Keratinocyte (primary cell): ENCODE measurements around the gene QRICH2. TPM values are rescaled to one million over a fixed set of nuclear protein-coding genes. Genes with fewer than 3 reads are reported as not detected.

Source experiments
- DNase-seq: peaks from one replicate; pipeline ENCODE4 v3.0.0-alpha.2; 2011; ENCODE audit warnings: low read depth, missing footprints, low spot score
- FAIRE-seq: peaks from 2 replicates; lab custom pipeline; 2011; peaks lifted over from hg19 to GRCh38; lab: Jason Lieb, UNC
- H2AFZ ChIP-seq: 2 replicates; pipeline ENCODE4 v1.6.0; 2012; ENCODE audit warnings: low read length, control low read depth, inconsistent platforms; ENCODE audit not compliant: control insufficient read depth
- H3K27ac ChIP-seq: 2 replicates; pipeline ENCODE4 v1.5.1; 2011; ENCODE audit warnings: low read length; ENCODE audit not compliant: control insufficient read depth, insufficient read depth
- H3K27me3 ChIP-seq: 3 replicates; pipeline ENCODE4 v1.6.0; 2011; ENCODE audit warnings: low read length; ENCODE audit not compliant: control insufficient read depth, insufficient read depth; ENCODE audit errors: extremely low read depth
- H3K36me3 ChIP-seq, 2 experiments: 2 replicates in 1 of 2; 3 replicates in 1 of 2; pipeline ENCODE4 v1.5.1; 2011; ENCODE audit warnings: low read length in 2 of 2, mild to moderate bottlenecking in 1 of 2; ENCODE audit not compliant: control insufficient read depth in 2 of 2, insufficient read depth in 2 of 2; ENCODE audit errors: extremely low read depth in 1 of 2
- H3K4me1 ChIP-seq: 3 replicates; pipeline ENCODE4 v1.5.1; 2011; ENCODE audit warnings: low read length; ENCODE audit not compliant: control insufficient read depth, insufficient read depth; ENCODE audit errors: extremely low read depth
- H3K4me2 ChIP-seq: 3 replicates; pipeline ENCODE4 v1.6.0; 2011; ENCODE audit warnings: low read depth, low read length; ENCODE audit not compliant: control insufficient read depth, insufficient read depth; ENCODE audit errors: extremely low read depth
- H3K4me3 ChIP-seq, 3 experiments: fragments of 200-600 bp in 1 of 3; sonication (generic) in 1 of 3; 2 replicates in 2 of 3; 3 replicates in 1 of 3; pipeline ENCODE4 v1.5.1; 2011 to 2016; ENCODE audit warnings: low read length in 3 of 3, mild to moderate bottlenecking in 3 of 3, control low read depth in 2 of 3, inconsistent platforms in 1 of 3, low read depth in 1 of 3, mixed read lengths in 1 of 3, mixed run types in 1 of 3, moderate library complexity in 1 of 3; ENCODE audit not compliant: control insufficient read depth in 2 of 3, insufficient read depth in 2 of 3; ENCODE audit errors: extremely low read depth in 1 of 3
- H3K79me2 ChIP-seq: 2 replicates; pipeline ENCODE4 v1.6.0; 2012; ENCODE audit warnings: low read length; ENCODE audit not compliant: control insufficient read depth, insufficient read depth
- H3K9ac ChIP-seq: 3 replicates; pipeline ENCODE4 v1.6.0; 2011; ENCODE audit warnings: low read length; ENCODE audit not compliant: control insufficient read depth, insufficient read depth; ENCODE audit errors: extremely low read depth
- H3K9me1 ChIP-seq: 3 replicates; pipeline ENCODE4 v1.6.0; 2011; ENCODE audit warnings: low read length; ENCODE audit not compliant: control insufficient read depth, insufficient read depth; ENCODE audit errors: extremely low read depth
- H3K9me3 ChIP-seq: 2 replicates; pipeline ENCODE4 v1.5.1; 2012; ENCODE audit warnings: low read depth, low read length; ENCODE audit not compliant: control insufficient read depth
- H4K20me1 ChIP-seq: 3 replicates; pipeline ENCODE4 v1.6.0; 2011; ENCODE audit warnings: low read length; ENCODE audit not compliant: control insufficient read depth, insufficient read depth; ENCODE audit errors: extremely low read depth
- CTCF ChIP-seq, 3 experiments: IDR thresholded peaks in 1 of 3; conservative IDR thresholded peaks in 1 of 3; optimal IDR thresholded peaks in 1 of 3; 2 replicates in 2 of 3; 3 replicates in 1 of 3; pipeline versions ENCODE3 to v1.5.1; 2011; ENCODE audit warnings: low read length in 3 of 3, mild to moderate bottlenecking in 3 of 3, moderate library complexity in 2 of 3, control low read depth in 1 of 3, inconsistent platforms in 1 of 3; ENCODE audit not compliant: insufficient read depth in 2 of 3; ENCODE audit errors: extremely low read depth in 1 of 3
- EZH2 ChIP-seq: IDR thresholded peaks from one replicate; pipeline ENCODE4 v1.6.1; 2012; ENCODE audit warnings: inconsistent platforms, mild to moderate bottlenecking, low read length, moderate library complexity
- dilution Hi-C: fragments of 300-500 bp; cut with MboI; formaldehyde crosslinking; loops from one replicate; pipeline ENCODE4 v1.7.0; 2020; ENCODE audit warnings: low sequenced_read_pairs; ENCODE audit not compliant: extremely low pct_ligation_motif_present
- polyA plus RNA-seq, 5 experiments: library from polyadenylated mRNA; depleted of rRNA in 3 of 5; stranded (reverse) in 3 of 5; stranded (forward) in 1 of 5; unstranded in 1 of 5; fragments of >200 nt; gene quantifications; 1 replicate in 1 of 5; 2 replicates in 3 of 5; 3 replicates in 1 of 5; pipeline versions ENCODE4 v1.2.1 to v1.2.3, GENCODE V29; 2011 to 2012; ENCODE audit warnings: missing spikeins in 2 of 5, low read depth in 1 of 5, low replicate concordance in 1 of 5

Gene QRICH2
- polyA plus RNA-seq, 1 donor (not counting 4 experiments of a cell fraction or from before 2014, with no cell fraction given): 1.6 TPM

- H3K27ac ChIP-seq: no peak overlapping the region
- H3K9me1 ChIP-seq: no peaks in the 10 kb centered on the region
- TF ChIP-seq EZH2: no peak
- no peak for TF ChIP-seq CTCF (optimal IDR thresholded peaks at IDR 0.05 in 1 of 3, IDR thresholded peaks at IDR 0.05 in 1 of 3, conservative IDR thresholded peaks at IDR 0.05 in 1 of 3; ENCODE audit: extremely low read depth in 1 of 3, insufficient read depth in 2 of 3, low read length in 3 of 3)
- no peaks in the 10 kb centered on the region for H3K9me3 ChIP-seq
- no peak overlapping the region for H3K4me3 ChIP-seq
- no peak for DNase-seq
- H3K4me2 ChIP-seq: no peak overlapping the region
- H3K36me3 ChIP-seq: no peaks in the 10 kb centered on the region
- H3K4me1 ChIP-seq: peaks cover 12% of the 10 kb centered on the region
- H3K9ac ChIP-seq: no peak overlapping the region
- no peaks in the 10 kb centered on the region for H4K20me1 ChIP-seq
- H3K79me2 ChIP-seq: no peaks in the 10 kb centered on the region
- no peak overlapping the region for H2AFZ ChIP-seq
- dilution Hi-C loops: no loop called here
- FAIRE-seq: no peak
- peaks cover 4% of the 10 kb centered on the region for H3K27me3 ChIP-seq
These were observed 57.9 kb downstream of the QRICH2 start for GRCh38 chr17:76250141-76250540.

GRCh38 chr17:76248013-76248782, 59.9 kb downstream of the QRICH2 start:
- FAIRE-seq (no peak), DNase-seq (no peak)
- dilution Hi-C loops: no loop called here
- H3K4me1 ChIP-seq: peaks cover 12% of the 10 kb centered on the region
- no peak overlapping the region for H3K27ac ChIP-seq
- H3K36me3 ChIP-seq: no peaks in the 10 kb centered on the region
- no peak overlapping the region for H3K4me3 ChIP-seq
- TF ChIP-seq EZH2 (no peak), CTCF (optimal IDR thresholded peaks at IDR 0.05 in 1 of 3, IDR thresholded peaks at IDR 0.05 in 1 of 3, conservative IDR thresholded peaks at IDR 0.05 in 1 of 3; ENCODE audit: extremely low read depth in 1 of 3, insufficient read depth in 2 of 3, low read length in 3 of 3) (peak; percentile 30 to 50 (median 32))
- H3K9me1 ChIP-seq: no peaks in the 10 kb centered on the region
- peaks cover 12% of the 10 kb centered on the region for H3K27me3 ChIP-seq
- H2AFZ ChIP-seq: no peak overlapping the region
- H3K9ac ChIP-seq: no peak overlapping the region
- H3K9me3 ChIP-seq: no peaks in the 10 kb centered on the region
- H3K79me2 ChIP-seq: no peaks in the 10 kb centered on the region
- H3K4me2 ChIP-seq: no peak overlapping the region
- H4K20me1 ChIP-seq: no peaks in the 10 kb centered on the region
